ENCODE measurements around the gene CUBN.

- TF ChIP-seq CTCF (IDR thresholded peaks at IDR 0.05; ENCODE audit: insufficient read depth, low read depth, low read length) (no peak), EZH2 (IDR thresholded peaks at IDR 0.05; ENCODE audit: insufficient read depth, low read length) (no peak)
These were observed 184.6 kb downstream of the CUBN start for GRCh38 chr10:16944986-16945385.

Measured in astrocyte (in vitro differentiated cells and primary cell).